GM23248 (cell line): ENCODE data around the gene KLHL2. TPM values are rescaled to one million over a fixed set of nuclear protein-coding genes. Genes with fewer than 3 reads are reported as not detected.

ENCODE experiments used
- DNase-seq: peaks from one replicate; pipeline ENCODE4 v3.0.0-alpha.2; 2015
- H2AFZ ChIP-seq: fragments of 200-600 bp; sonication (generic); 2 replicates; pipeline ENCODE4 v1.6.1; 2016; ENCODE audit warnings: antibody characterized with exemption
- H3F3A ChIP-seq: fragments of 200-600 bp; sonication (generic); 2 replicates; pipeline ENCODE4 v1.6.1; 2016; ENCODE audit warnings: mild to moderate bottlenecking, antibody characterized with exemption, mixed run types; ENCODE audit not compliant: insufficient read depth
- H3K27ac ChIP-seq: fragments of 200-600 bp; sonication (generic); 2 replicates; pipeline ENCODE4 v1.5.1; 2016; ENCODE audit warnings: mild to moderate bottlenecking
- H3K27me3 ChIP-seq: fragments of 200-600 bp; sonication (generic); replicated peaks from 2 replicates; pipeline ENCODE4 v1.6.1; 2016; ENCODE audit warnings: mild to moderate bottlenecking; ENCODE audit not compliant: insufficient read depth
- H3K36me3 ChIP-seq: fragments of 200-600 bp; sonication (generic); 2 replicates; pipeline ENCODE4 v1.6.1; 2016; ENCODE audit warnings: low read depth, mild to moderate bottlenecking
- H3K4me1 ChIP-seq: fragments of 200-600 bp; sonication (generic); 2 replicates; pipeline ENCODE4 v1.6.1; 2016; ENCODE audit warnings: mild to moderate bottlenecking; ENCODE audit not compliant: insufficient read depth
- H3K4me2 ChIP-seq: fragments of 200-600 bp; sonication (generic); one replicate; pipeline ENCODE4 v1.6.1; 2016; ENCODE audit warnings: mild to moderate bottlenecking; ENCODE audit not compliant: unreplicated experiment
- H3K4me3 ChIP-seq: fragments of 200-600 bp; sonication (generic); 2 replicates; pipeline ENCODE4 v1.5.1; 2016; ENCODE audit warnings: mild to moderate bottlenecking
- H3K79me2 ChIP-seq: fragments of 200-600 bp; sonication (generic); 2 replicates; pipeline ENCODE4 v1.6.1; 2016; ENCODE audit warnings: mild to moderate bottlenecking; ENCODE audit not compliant: insufficient read depth
- H3K9ac ChIP-seq: fragments of 200-600 bp; sonication (generic); 2 replicates; pipeline ENCODE4 v1.6.1; 2016; ENCODE audit warnings: mild to moderate bottlenecking
- H3K9me2 ChIP-seq: fragments of 200-600 bp; sonication (generic); 2 replicates; pipeline ENCODE4 v1.6.1; 2016; ENCODE audit warnings: mixed run types, mild to moderate bottlenecking, moderate library complexity; ENCODE audit not compliant: insufficient read depth
- H3K9me3 ChIP-seq: fragments of 200-600 bp; sonication (generic); one replicate; pipeline ENCODE4 v1.6.1; 2017; ENCODE audit warnings: low read depth
- H4K20me1 ChIP-seq: fragments of 200-600 bp; sonication (generic); 2 replicates; pipeline ENCODE4 v1.6.0; 2016; ENCODE audit not compliant: insufficient read depth
- EZH2 ChIP-seq: fragments of 200-600 bp; sonication (generic); IDR thresholded peaks from 2 replicates; pipeline ENCODE4 v1.6.1; 2018; ENCODE audit warnings: antibody characterized with exemption, mild to moderate bottlenecking; ENCODE audit not compliant: insufficient read depth, poor library complexity, severe bottlenecking
- EZH2phosphoT487 ChIP-seq: fragments of 200-600 bp; sonication (generic); IDR thresholded peaks from 2 replicates; pipeline ENCODE4 v1.6.1; 2018; ENCODE audit warnings: antibody characterized with exemption, moderate library complexity, mild to moderate bottlenecking, low read depth; ENCODE audit not compliant: insufficient read depth
- WGBS, 2 experiments: methylation state at CpG; one replicate each; pipeline ENCODE4 v1.1.6; 2015 to 2017; ENCODE audit warnings: low lambda C conversion rate in 2 of 2, low coverage in 1 of 2; ENCODE audit errors: missing lambda C conversion rate in 2 of 2; 5-methylcytosine and 5-hydroxymethylcytosine counted together
- in situ Hi-C: fragments of 300-500 bp; cut with MboI; formaldehyde crosslinking; loops from 2 replicates; pipeline ENCODE4 v1.15.0; 2020
- polyA plus RNA-seq: library from polyadenylated mRNA; unstranded; fragments of >200 nt; fragmentation: Nextera tagmentation; extraction: Ambion mirVana; gene quantifications from 2 replicates; pipeline ENCODE4 v1.2.1, GENCODE V29; 2016
- total RNA-seq: library from RNA; depleted of rRNA; stranded (reverse); fragments of >200 nt; shearing (Covaris generic); gene quantifications from 2 replicates; pipeline ENCODE4 v1.2.3, GENCODE V29; 2014

The KLHL2 gene
- total and polyA plus RNA-seq, 2 experiments from 2014 or later: 11.0 to 20.2 TPM

DNA sequence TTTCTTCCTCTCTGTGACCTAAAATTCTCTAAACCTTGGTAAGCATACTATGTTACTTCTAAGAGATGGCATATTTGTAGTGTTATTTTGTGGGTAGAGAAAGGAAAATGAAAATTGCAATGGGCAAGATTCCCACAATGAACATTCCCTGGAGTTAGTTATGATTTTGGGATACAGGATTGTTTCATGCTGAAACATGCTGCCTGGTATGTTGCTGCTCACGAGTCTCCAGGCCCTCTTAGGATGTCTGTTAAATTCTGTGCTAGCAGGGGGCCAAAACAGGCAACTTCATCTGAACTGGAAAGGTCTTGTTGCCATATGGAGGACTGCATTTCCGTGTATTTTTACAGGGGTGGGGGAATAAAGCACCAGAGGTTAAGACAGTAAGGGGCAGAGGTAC lies 101.2 kb downstream of the KLHL2 start:
- no peaks in the 10 kb centered on the region for H3K27me3 ChIP-seq
- no peak overlapping the region for H2AFZ ChIP-seq
- no peaks in the 10 kb centered on the region for H3K9me2 ChIP-seq
- H4K20me1 ChIP-seq: no peaks in the 10 kb centered on the region; the same call in 1 of the 2 replicates
- no peak overlapping the region for H3K4me3 ChIP-seq
- H3K9ac ChIP-seq: no peak overlapping the region
- no peak for TF ChIP-seq EZH2
- TF ChIP-seq EZH2phosphoT487: no peak
- H3K9me3 ChIP-seq: no peaks in the 10 kb centered on the region
- in situ Hi-C loops: no loop called here
- H3K27ac ChIP-seq: no peak overlapping the region; the same call in 1 of the 2 replicates
- no peaks in the 10 kb centered on the region; the same call in 1 of the 2 replicates for H3K36me3 ChIP-seq
- peak; percentile 12 for DNase-seq
- peak overlapping the region; percentile 39 for H3K4me2 ChIP-seq
- WGBS, 2 experiments: 61 to 62% methylated on average over 2 of the region's 2 CpGs
- no peaks in the 10 kb centered on the region for H3K79me2 ChIP-seq
- H3K4me1 ChIP-seq: peaks cover 23% of the 10 kb centered on the region
- peaks cover 15% of the 10 kb centered on the region; the same call in 1 of the 2 replicates for H3F3A ChIP-seq

DNA sequence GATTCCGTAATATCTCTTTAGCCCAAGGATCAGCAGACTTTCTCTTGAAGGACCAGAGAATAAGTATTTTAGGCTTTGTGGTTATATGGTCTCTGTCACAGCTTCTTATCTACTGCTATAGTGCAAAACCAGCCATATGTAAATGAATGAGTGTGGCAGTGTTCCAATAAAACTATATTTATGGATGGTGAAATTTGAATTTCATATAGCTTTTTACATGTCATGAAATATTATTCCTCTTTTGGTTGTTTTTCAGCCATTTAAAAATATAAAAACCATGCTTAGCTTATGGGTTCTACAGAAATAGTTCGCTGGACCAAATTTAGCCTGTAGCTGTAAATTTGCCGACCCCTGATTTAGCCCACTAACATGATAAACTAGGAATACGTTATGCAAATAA lies 102.1 kb downstream of the KLHL2 start:
- Histone ChIP-seq H3K9me3 (no peaks in the 10 kb centered on the region), H3K4me3 (no peak overlapping the region), H3K36me3 (no peaks in the 10 kb centered on the region; the same call in 1 of the 2 replicates), H3K4me2 (no peak overlapping the region), H2AFZ (no peak overlapping the region), H3K4me1 (peaks cover 23% of the 10 kb centered on the region), H3K27ac (no peak overlapping the region), H3F3A (peaks cover 15% of the 10 kb centered on the region; the same call in 1 of the 2 replicates), H3K9me2 (no peaks in the 10 kb centered on the region), H3K79me2 (no peaks in the 10 kb centered on the region), H4K20me1 (no peaks in the 10 kb centered on the region; the same call in 1 of the 2 replicates), H3K9ac (no peak overlapping the region), H3K27me3 (no peaks in the 10 kb centered on the region)
- no peak for TF ChIP-seq EZH2
- no peak for TF ChIP-seq EZH2phosphoT487
- 97 to 99% methylated on average over 4 of the region's 4 CpGs for WGBS, 2 experiments
- in situ Hi-C loops: no loop called here
- DNase-seq: no peak

DNA sequence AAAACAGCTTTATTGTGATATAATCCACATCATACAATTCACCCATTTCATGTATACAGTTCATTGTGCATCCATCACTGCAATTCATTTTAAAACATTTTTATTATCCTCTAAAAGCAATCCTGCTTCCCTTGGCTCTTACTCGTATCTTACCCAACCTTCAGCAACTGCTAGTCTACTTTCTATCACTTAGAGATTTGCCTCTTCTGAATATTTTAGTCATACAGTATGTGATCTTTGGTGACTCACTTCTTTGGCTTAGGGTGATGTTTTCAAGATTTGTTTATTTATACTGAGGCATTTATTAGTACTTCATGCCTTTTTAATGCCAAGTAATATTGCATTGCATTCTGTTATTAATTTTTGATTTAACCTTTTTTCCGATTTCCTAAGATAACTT lies 105.1 kb downstream of the KLHL2 start:
- no peaks in the 10 kb centered on the region for H3K9me2 ChIP-seq
- no peaks in the 10 kb centered on the region; the same call in 1 of the 2 replicates for H4K20me1 ChIP-seq
- in situ Hi-C loops: no loop called here
- peak; percentile 80 for DNase-seq
- no peaks in the 10 kb centered on the region for H3K27me3 ChIP-seq
- no peak for TF ChIP-seq EZH2phosphoT487
- TF ChIP-seq EZH2: no peak
- H3K79me2 ChIP-seq: no peaks in the 10 kb centered on the region
- no peak overlapping the region for H2AFZ ChIP-seq
- no peak overlapping the region for H3K4me3 ChIP-seq
- no peak overlapping the region for H3K27ac ChIP-seq
- peaks cover 15% of the 10 kb centered on the region; the same call in 1 of the 2 replicates for H3F3A ChIP-seq
- H3K36me3 ChIP-seq: no peaks in the 10 kb centered on the region
- WGBS, 2 experiments: 23 to 39% methylated on average over 2 of the region's 2 CpGs
- H3K4me1 ChIP-seq: peaks cover 23% of the 10 kb centered on the region
- no peak overlapping the region for H3K4me2 ChIP-seq
- H3K9ac ChIP-seq: no peak overlapping the region
- H3K9me3 ChIP-seq: no peaks in the 10 kb centered on the region

DNA sequence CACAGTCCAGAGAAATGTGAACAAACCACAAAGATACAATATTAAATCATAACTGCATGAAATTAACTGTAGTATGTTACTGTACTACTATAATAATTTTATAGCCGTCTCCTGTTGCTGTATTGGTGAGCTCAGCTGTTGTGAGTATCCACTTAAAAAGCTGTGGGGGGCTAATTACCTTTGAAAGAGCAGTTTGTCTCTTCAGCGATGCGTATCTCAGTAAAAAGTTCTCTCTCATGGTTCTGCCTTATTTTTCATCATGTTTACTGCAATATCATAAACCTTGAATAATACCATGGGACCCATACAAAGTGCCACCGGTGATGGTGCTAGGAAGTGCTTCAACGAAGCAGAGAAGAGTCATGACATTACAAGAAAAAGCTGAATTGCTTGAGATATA lies 111.7 kb downstream of the KLHL2 start:
- Histone ChIP-seq H2AFZ (no peak overlapping the region), H3K9me3 (no peaks in the 10 kb centered on the region), H4K20me1 (no peaks in the 10 kb centered on the region), H3K4me1 (no peaks in the 10 kb centered on the region), H3K79me2 (no peaks in the 10 kb centered on the region), H3K4me2 (no peak overlapping the region), H3K27me3 (no peaks in the 10 kb centered on the region), H3K36me3 (no peaks in the 10 kb centered on the region), H3F3A (no peaks in the 10 kb centered on the region), H3K9ac (no peak overlapping the region), H3K9me2 (no peaks in the 10 kb centered on the region), H3K4me3 (no peak overlapping the region), H3K27ac (no peak overlapping the region)
- WGBS, 2 experiments: 89 to 94% methylated on average over 5 of the region's 5 CpGs
- TF ChIP-seq EZH2phosphoT487 (no peak), EZH2 (no peak)
- DNase-seq: no peak
- in situ Hi-C loops: no loop called here

DNA sequence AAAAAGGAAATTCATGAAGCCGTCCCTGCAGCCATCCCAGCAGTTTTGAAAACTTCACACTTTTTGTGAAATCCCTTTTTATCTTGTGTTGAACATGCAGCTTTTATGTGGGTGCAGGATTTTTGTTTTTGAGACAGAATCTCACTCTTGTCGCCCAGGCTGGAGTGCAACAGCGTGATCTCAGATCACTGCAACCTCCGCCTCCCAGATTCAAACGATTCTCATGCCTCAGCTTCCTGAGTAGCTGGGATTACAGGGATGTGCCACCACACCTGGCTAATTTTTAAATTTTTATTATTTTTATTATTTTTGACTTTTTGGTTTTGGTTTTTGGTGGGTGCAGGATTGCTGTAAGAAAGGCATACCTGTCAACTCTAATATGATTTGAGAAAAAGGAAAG lies 112.1 kb downstream of the KLHL2 start:
- in situ Hi-C loops: no loop called here
- no peaks in the 10 kb centered on the region for H3K36me3 ChIP-seq

More for the DNA sequence above, 112.1 kb downstream of the KLHL2 start:
- Histone ChIP-seq H4K20me1 (no peaks in the 10 kb centered on the region), H2AFZ (no peak overlapping the region), H3K27ac (no peak overlapping the region), H3K79me2 (no peaks in the 10 kb centered on the region), H3F3A (no peaks in the 10 kb centered on the region), H3K9ac (no peak overlapping the region), H3K27me3 (no peaks in the 10 kb centered on the region), H3K4me1 (no peaks in the 10 kb centered on the region), H3K4me2 (no peak overlapping the region), H3K9me2 (no peaks in the 10 kb centered on the region), H3K4me3 (no peak overlapping the region), H3K9me3 (no peaks in the 10 kb centered on the region)
- TF ChIP-seq EZH2 (no peak), EZH2phosphoT487 (no peak)
- no peak for DNase-seq
- WGBS, 2 experiments: 88 to 90% methylated on average over 5 of the region's 5 CpGs
